Tongue (tissue), 2 donors: ENCODE data around the gene EVX1. TPM values are rescaled to one million over a fixed set of nuclear protein-coding genes. Genes with fewer than 3 reads are reported as not detected.

ENCODE experiments used
- DNase-seq: peaks from one replicate; pipeline ENCODE4 v3.0.0-alpha.2; 2015
- total RNA-seq: library from RNA; depleted of rRNA; stranded (reverse); fragments of >200 nt; gene quantifications from one replicate; pipeline ENCODE4 v1.2.3, GENCODE V29; 2014

EVX1 gene
- total RNA-seq, 1 donor from 2014 or later = not detected

GRCh38 chr7:27205325-27206280, 37.0 kb upstream of the EVX1 start:
- DNase-seq = no peak

- no peak for DNase-seq
Measured at GRCh38 chr7:27207348-27207985, 35.1 kb upstream of the EVX1 start.

- DNase-seq = no peak
Measured at GRCh38 chr7:27208998-27209397, 33.6 kb upstream of the EVX1 start.

GRCh38 chr7:27209933-27210440, 32.6 kb upstream of the EVX1 start:
- no peak for DNase-seq

- DNase-seq = peak; percentile 65
Measured at GRCh38 chr7:27210441-27211083, 32.0 kb upstream of the EVX1 start.

GRCh38 chr7:27211084-27211446, 31.5 kb upstream of the EVX1 start:
- DNase-seq = no peak

GRCh38 chr7:27211764-27212204, 30.8 kb upstream of the EVX1 start:
- no peak for DNase-seq

GRCh38 chr7:27212497-27213432, 29.8 kb upstream of the EVX1 start:
- DNase-seq = peak; percentile 22

GRCh38 chr7:27213433-27214238, 29.0 kb upstream of the EVX1 start:
- DNase-seq = no peak

- DNase-seq = no peak
Measured at GRCh38 chr7:27214239-27214950, 28.2 kb upstream of the EVX1 start.

- DNase-seq = no peak
Measured at GRCh38 chr7:27215356-27215755, 27.2 kb upstream of the EVX1 start.

- no peak for DNase-seq
Measured at GRCh38 chr7:27217951-27218350, 24.7 kb upstream of the EVX1 start.

GRCh38 chr7:27219821-27220220, 22.8 kb upstream of the EVX1 start:
- no peak for DNase-seq

- DNase-seq = no peak
Measured at GRCh38 chr7:27220440-27220955, 22.1 kb upstream of the EVX1 start.

GRCh38 chr7:27221201-27221797, 21.3 kb upstream of the EVX1 start:
- no peak for DNase-seq

- no peak for DNase-seq
Measured at GRCh38 chr7:27223941-27224575, 18.5 kb upstream of the EVX1 start.

GRCh38 chr7:27224983-27225934, 17.3 kb upstream of the EVX1 start:
- no peak for DNase-seq

- DNase-seq = no peak
Measured at GRCh38 chr7:27229448-27229847, 13.2 kb upstream of the EVX1 start.
